ENCODE data around the gene ACVR1C.
"Not testable (repeated sequence)": the region's sequence is repeated elsewhere in the genome, so short reads cannot be mapped to it uniquely, and the experiment has no call there.

ACVR1C gene

GRCh38 chr2:157536815-157537214 lies 91.8 kb downstream of the ACVR1C start:
- no peak for DNase-seq (ENCODE audit: low read depth)
- H3K4me3 ChIP-seq (ENCODE audit: control insufficient read depth, low read depth, low read length), result no peak overlapping the region
- TF ChIP-seq CTCF (IDR thresholded peaks at IDR 0.05; ENCODE audit: control insufficient read depth, insufficient read depth, low read depth, low read length, missing control alignments), result no peak

- TF ChIP-seq CTCF (IDR thresholded peaks at IDR 0.05; ENCODE audit: control insufficient read depth, insufficient read depth, low read depth, low read length, missing control alignments), result no peak
- no peak for DNase-seq (ENCODE audit: low read depth)
- H3K4me3 ChIP-seq (ENCODE audit: control insufficient read depth, low read depth, low read length), result no peak overlapping the region
Measured at GRCh38 chr2:157528963-157529751, 99.5 kb downstream of the ACVR1C start.

GRCh38 chr2:157526070-157526469 lies 102.6 kb downstream of the ACVR1C start:
- no peak for TF ChIP-seq CTCF (IDR thresholded peaks at IDR 0.05; ENCODE audit: control insufficient read depth, insufficient read depth, low read depth, low read length, missing control alignments)
- no peak for DNase-seq (ENCODE audit: low read depth)
- H3K4me3 ChIP-seq (ENCODE audit: control insufficient read depth, low read depth, low read length), result no peak overlapping the region

- no peak for DNase-seq (ENCODE audit: low read depth)
- TF ChIP-seq CTCF (IDR thresholded peaks at IDR 0.05; ENCODE audit: control insufficient read depth, insufficient read depth, low read depth, low read length, missing control alignments), result no peak
- H3K4me3 ChIP-seq (ENCODE audit: control insufficient read depth, low read depth, low read length), result no peak overlapping the region
Measured at GRCh38 chr2:157523270-157524247, 105.1 kb downstream of the ACVR1C start.

GRCh38 chr2:157514966-157515365 lies 113.7 kb downstream of the ACVR1C start:
- not testable (repeated sequence) for H3K4me3 ChIP-seq (ENCODE audit: control insufficient read depth, low read depth, low read length); DNase-seq (ENCODE audit: low read depth)

GRCh38 chr2:157509744-157510143 lies 118.9 kb downstream of the ACVR1C start:
- DNase-seq (ENCODE audit: low read depth), result no peak
- H3K4me3 ChIP-seq (ENCODE audit: control insufficient read depth, low read depth, low read length), result no peak overlapping the region
- no peak for TF ChIP-seq CTCF (IDR thresholded peaks at IDR 0.05; ENCODE audit: control insufficient read depth, insufficient read depth, low read depth, low read length, missing control alignments)

- TF ChIP-seq CTCF (IDR thresholded peaks at IDR 0.05; ENCODE audit: control insufficient read depth, insufficient read depth, low read depth, low read length, missing control alignments), result no peak
- DNase-seq (ENCODE audit: low read depth), result no peak
- H3K4me3 ChIP-seq (ENCODE audit: control insufficient read depth, low read depth, low read length), result no peak overlapping the region
Measured at GRCh38 chr2:157508676-157509075, 120.0 kb downstream of the ACVR1C start.
